Tibial nerve (tissue), 4 donors: ENCODE results near the gene ELOA. TPM values are rescaled to one million over a fixed set of nuclear protein-coding genes. Genes with fewer than 3 reads are reported as not detected.
A peak's percentile ranks its signal among the peaks of the same experiment; 100 is the strongest.

Experiments
- DNase-seq, 2 donors: peaks; one replicate each; pipeline ENCODE4 v3.0.0-alpha.2; 2019; ENCODE audit warnings: low spot score in 2 of 2
- H3K27ac ChIP-seq, 4 donors: fragments of 200-600 bp; sonication (generic) in 3 of 4; one replicate each; pipeline ENCODE4 v1.5.1; 2017 to 2019; ENCODE audit warnings: mild to moderate bottlenecking in 1 of 4
- H3K27me3 ChIP-seq, 2 donors: fragments of 200-600 bp; sonication (generic) in 1 of 2; one replicate each; pipeline versions ENCODE4 v1.5.1 to v1.6.0; 2017 to 2019
- H3K36me3 ChIP-seq, 3 donors: fragments of 200-600 bp; sonication (generic); one replicate each; pipeline ENCODE4 v1.5.1; 2018 to 2019
- H3K4me1 ChIP-seq, 4 donors: fragments of 200-600 bp; sonication (generic) in 3 of 4; one replicate each; pipeline ENCODE4 v1.5.1; 2017 to 2019
- H3K4me3 ChIP-seq, 4 donors: fragments of 200-600 bp; sonication (generic) in 3 of 4; one replicate each; pipeline ENCODE4 v1.5.1; 2017 to 2019; ENCODE audit warnings: mild to moderate bottlenecking in 1 of 4, moderate library complexity in 1 of 4
- H3K9me3 ChIP-seq, 4 donors: fragments of 200-600 bp; sonication (generic) in 3 of 4; one replicate each; pipeline ENCODE4 v1.5.1; 2017 to 2019
- CTCF ChIP-seq, 5 experiments: fragments of 200-600 bp in 3 of 5; fragments of 450-650 bp in 2 of 5; sonication (generic) in 3 of 5; IDR thresholded peaks; one replicate each; pipeline ENCODE4 v1.5.1; 2016 to 2019; ENCODE audit warnings: antibody characterized with exemption in 5 of 5, mild to moderate bottlenecking in 3 of 5, moderate library complexity in 2 of 5
- EP300 ChIP-seq, 2 donors: sonication (generic); formaldehyde crosslinking; IDR thresholded peaks; one replicate each; pipeline ENCODE4 v1.6.1; 2017; ENCODE audit warnings: antibody characterized with exemption in 2 of 2, mild to moderate bottlenecking in 1 of 2
- POLR2A ChIP-seq, 2 donors: fragments of 450-650 bp; IDR thresholded peaks; one replicate each; pipeline ENCODE4 v1.6.1; 2017; ENCODE audit warnings: antibody characterized with exemption in 2 of 2, mild to moderate bottlenecking in 2 of 2, moderate library complexity in 2 of 2
- WGBS, 2 donors: methylation state at CpG; one replicate each; pipeline ENCODE4 v1.1.5; 2018; 5-methylcytosine and 5-hydroxymethylcytosine counted together
- total RNA-seq, 4 donors: library from RNA; depleted of rRNA; stranded (reverse); fragments of >200 nt; gene quantifications; one replicate each; pipeline ENCODE4 v1.1.0, GENCODE V29; 2016

The ELOA gene
- total RNA-seq, 4 donors from 2014 or later = 21.4 to 32.7 (median 23.7) TPM

GRCh38 chr1:23757812-23758211 is 14.5 kb downstream of the ELOA start:
- H3K36me3 ChIP-seq = peaks cover 32 to 97% (median 53%) of the 10 kb centered on the region in 3 donors
- H3K9me3 ChIP-seq = no peaks in the 10 kb centered on the region
- WGBS, 2 donors = 85 to 92% methylated on average over 1 of the region's 1 CpG
- no peak for DNase-seq
- no peak for TF ChIP-seq POLR2A (IDR thresholded peaks at IDR 0.05)
- TF ChIP-seq CTCF (IDR thresholded peaks at IDR 0.05) = no peak
- no peak for TF ChIP-seq EP300 (IDR thresholded peaks at IDR 0.05)
- peaks cover 0 to 25% (median 0%) of the 10 kb centered on the region in 4 donors for H3K4me1 ChIP-seq
- no peak overlapping the region for H3K4me3 ChIP-seq
- no peaks in the 10 kb centered on the region for H3K27me3 ChIP-seq
- H3K27ac ChIP-seq = no peak overlapping the region

- H3K9me3 ChIP-seq = no peaks in the 10 kb centered on the region
- peaks cover 22 to 95% (median 41%) of the 10 kb centered on the region in 3 donors for H3K36me3 ChIP-seq
- 22 to 35% methylated on average over 4 of the region's 4 CpGs for WGBS, 2 donors
- TF ChIP-seq EP300 (IDR thresholded peaks at IDR 0.05) (no peak), POLR2A (IDR thresholded peaks at IDR 0.05) (no peak), CTCF (IDR thresholded peaks at IDR 0.05) (no peak)
- H3K27ac ChIP-seq = no peak overlapping the region
- no peaks in the 10 kb centered on the region for H3K27me3 ChIP-seq
- H3K4me3 ChIP-seq = no peak overlapping the region
- no peak for DNase-seq
- H3K4me1 ChIP-seq = peaks cover 0 to 25% (median 0%) of the 10 kb centered on the region in 4 donors
These were observed 16.0 kb downstream of the ELOA start for GRCh38 chr1:23759277-23759676.

- Histone ChIP-seq H3K4me3 (no peak overlapping the region), H3K36me3 (peaks cover 0 to 87% (median 5%) of the 10 kb centered on the region in 3 donors), H3K9me3 (no peaks in the 10 kb centered on the region), H3K4me1 (peaks cover 0 to 25% (median 0%) of the 10 kb centered on the region in 4 donors), H3K27ac (no peak overlapping the region), H3K27me3 (no peaks in the 10 kb centered on the region)
- WGBS, 2 donors = 74 to 78% methylated on average over 7 of the region's 7 CpGs
- DNase-seq = no peak
- TF ChIP-seq EP300 (IDR thresholded peaks at IDR 0.05) (no peak), POLR2A (IDR thresholded peaks at IDR 0.05) (no peak), CTCF (IDR thresholded peaks at IDR 0.05) (no peak)
These were observed 19.8 kb downstream of the ELOA start for GRCh38 chr1:23763041-23763577.

DNA sequence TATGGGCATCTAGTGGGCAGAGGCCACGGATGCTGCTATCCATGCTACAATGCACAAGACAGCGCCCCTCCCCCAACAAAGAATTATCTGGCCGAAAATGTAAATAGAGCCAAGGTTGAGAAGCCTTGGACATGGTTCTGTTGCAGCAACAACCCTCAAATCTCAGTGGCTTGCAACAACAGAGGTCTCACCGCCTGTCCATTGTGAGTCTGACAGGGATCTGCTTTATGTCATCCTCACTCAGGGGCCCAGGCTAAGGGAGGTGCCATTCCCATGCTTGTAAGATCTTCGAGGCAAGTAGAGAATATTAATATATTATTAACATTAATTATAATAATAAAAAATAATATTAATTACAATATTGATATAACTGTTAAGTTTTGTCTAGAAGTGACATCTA is 25.5 kb downstream of the ELOA start:
- no peak overlapping the region for H3K27ac ChIP-seq
- no peak for TF ChIP-seq CTCF (IDR thresholded peaks at IDR 0.05)
- no peak for TF ChIP-seq POLR2A (IDR thresholded peaks at IDR 0.05)
- TF ChIP-seq EP300 (IDR thresholded peaks at IDR 0.05) = no peak
- peaks cover 0 to 5% (median 0%) of the 10 kb centered on the region in 4 donors for H3K4me1 ChIP-seq
- no peaks in the 10 kb centered on the region for H3K9me3 ChIP-seq
- peaks cover 0 to 57% (median 0%) of the 10 kb centered on the region in 3 donors for H3K36me3 ChIP-seq
- 86 to 90% methylated on average over 5 of the region's 5 CpGs for WGBS, 2 donors
- H3K4me3 ChIP-seq = no peak overlapping the region
- no peak for DNase-seq
- H3K27me3 ChIP-seq = no peaks in the 10 kb centered on the region

DNA sequence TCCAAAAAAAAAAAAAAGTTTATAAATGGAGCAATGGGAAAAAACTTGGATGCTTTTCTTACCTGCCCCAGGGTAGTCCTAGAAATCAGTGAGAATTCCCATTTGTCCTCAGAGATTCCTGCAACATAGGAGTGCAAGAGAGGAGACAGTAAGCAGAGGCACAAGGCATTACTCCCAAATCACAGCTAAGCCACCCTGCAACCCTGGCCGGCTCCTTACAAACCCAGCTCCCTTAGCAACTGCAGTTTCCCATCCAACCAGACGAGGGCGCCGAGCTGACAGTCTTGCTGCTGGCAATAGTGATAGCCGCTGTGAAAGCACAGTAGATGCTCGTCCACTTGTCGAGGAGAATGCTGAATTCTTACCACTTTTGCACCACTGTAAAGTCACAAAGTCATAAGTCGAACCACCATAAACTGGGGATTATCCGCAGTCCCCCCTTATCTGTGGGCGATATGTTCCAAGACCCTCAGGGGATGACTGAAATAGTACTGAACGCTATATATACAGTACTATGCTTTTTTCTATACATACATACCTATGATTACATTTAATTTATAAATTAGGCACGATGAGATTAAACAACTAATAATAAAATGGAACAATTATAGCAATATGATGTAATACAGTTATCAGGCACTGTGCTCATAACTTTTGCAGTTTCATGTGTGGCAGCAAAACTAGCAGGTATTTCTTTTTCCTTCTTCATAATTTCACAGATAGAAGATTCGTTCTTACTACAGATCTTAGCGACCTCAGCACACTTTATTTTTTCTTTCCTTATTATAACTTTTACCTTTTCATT is 29.0 kb downstream of the ELOA start:
- no peak for TF ChIP-seq POLR2A (IDR thresholded peaks at IDR 0.05)
- peak in 1 of 2 donors; percentile 19 for TF ChIP-seq EP300 (IDR thresholded peaks at IDR 0.05)
- TF ChIP-seq CTCF (IDR thresholded peaks at IDR 0.05) = peak; percentile 78 to 95 (median 92)
- H3K27ac ChIP-seq = no peak overlapping the region
- peak; percentile 82 to 95 for DNase-seq
- no peaks in the 10 kb centered on the region for H3K9me3 ChIP-seq
- no peak overlapping the region for H3K4me3 ChIP-seq
- H3K4me1 ChIP-seq = peaks cover 0 to 17% (median 2%) of the 10 kb centered on the region in 4 donors
- 10 to 16% methylated on average over 14 of the region's 14 CpGs for WGBS, 2 donors
- no peaks in the 10 kb centered on the region for H3K27me3 ChIP-seq
- peaks cover 0 to 30% (median 0%) of the 10 kb centered on the region in 3 donors for H3K36me3 ChIP-seq
